ENCODE data around the gene MRPL28. TPM values are rescaled to one million over a fixed set of nuclear protein-coding genes. Genes with fewer than 3 reads are reported as not detected.
"Not testable (repeated sequence)": the region's sequence is repeated elsewhere in the genome, so short reads cannot be mapped to it uniquely, and the experiment has no call there.

MRPL28 gene
- total and polyA plus RNA-seq, 4 donors, result 35.5 to 107 (median 40.3) TPM

GRCh38 chr16:341095-341973 lies 29.0 kb downstream of the MRPL28 start:
- H3K27ac ChIP-seq (ENCODE audit: low read depth in 1 of 2, low read length in 2 of 2); intact Hi-C loops (cut with DNase I); H3K36me3 ChIP-seq (ENCODE audit: control insufficient read depth in 1 of 2, insufficient read depth in 2 of 2, low read length in 1 of 2); H3K4me3 ChIP-seq (ENCODE audit: low read length in 2 of 2); H3K9me3 ChIP-seq (ENCODE audit: control insufficient read depth, low read length); H3K4me1 ChIP-seq (ENCODE audit: control insufficient read depth in 1 of 2, insufficient read depth in 2 of 2, low read length in 2 of 2); DNase-seq; ATAC-seq (ENCODE audit: low FRiP score); H3K27me3 ChIP-seq (ENCODE audit: control insufficient read depth in 1 of 2, insufficient read depth in 2 of 2, low read length in 1 of 2): not testable (repeated sequence)
- WGBS, 2 donors, result 96% methylated on average over 42 to 46 of the region's 47 CpGs

- intact Hi-C loops (cut with DNase I), result no loop called here
These were observed 29.8 kb downstream of the MRPL28 start for GRCh38 chr16:340370-341091.

DNA sequence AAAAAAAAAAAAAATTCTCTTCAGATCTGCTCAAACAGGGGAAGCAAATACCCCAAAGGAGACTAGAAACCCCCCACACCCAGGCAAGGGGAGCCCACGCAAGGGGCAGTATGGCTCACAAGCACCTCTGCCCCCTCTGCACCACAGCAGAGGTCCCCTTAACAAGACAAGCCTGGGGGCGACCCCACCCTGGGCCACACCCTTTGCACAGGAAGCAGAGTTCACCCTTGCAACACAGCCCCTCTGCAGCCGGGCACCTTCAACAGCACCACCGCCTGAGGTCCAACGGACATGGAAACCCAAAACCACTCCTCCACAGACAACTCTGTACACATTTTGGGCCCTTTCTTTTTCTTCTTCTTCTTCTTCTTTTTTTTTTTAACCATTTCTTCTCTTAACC lies 30.7 kb downstream of the MRPL28 start:
- no peak overlapping the region for H3K4me3 ChIP-seq (ENCODE audit: low read length in 2 of 2)
- DNase-seq, result peak in 1 of 2 donors; percentile 74
- H3K9me3 ChIP-seq (ENCODE audit: control insufficient read depth, low read length), result no peaks in the 10 kb centered on the region
- H3K27me3 ChIP-seq (ENCODE audit: control insufficient read depth in 1 of 2, insufficient read depth in 2 of 2, low read length in 1 of 2), result no peaks in the 10 kb centered on the region
- no peaks in the 10 kb centered on the region for H3K36me3 ChIP-seq (ENCODE audit: control insufficient read depth in 1 of 2, insufficient read depth in 2 of 2, low read length in 1 of 2)
- ATAC-seq (ENCODE audit: low FRiP score), result no peak
- 74 to 88% methylated on average over 5 of the region's 5 CpGs for WGBS, 2 donors
- H3K4me1 ChIP-seq (ENCODE audit: control insufficient read depth in 1 of 2, insufficient read depth in 2 of 2, low read length in 2 of 2), result no peaks in the 10 kb centered on the region
- intact Hi-C loops (cut with DNase I), result loop anchor here in 1 of 2 donors (10.0 kb wide), 1 partner anchor 95 kb away; no protein-coding TSS in a partner anchor
- H3K27ac ChIP-seq (ENCODE audit: low read depth in 1 of 2, low read length in 2 of 2), result no peak overlapping the region

More at GRCh38 chr16:340370-341091, 29.8 kb downstream of the MRPL28 start:
- Histone ChIP-seq H3K4me3 (ENCODE audit: low read length in 2 of 2) (no peak overlapping the region), H3K27me3 (ENCODE audit: control insufficient read depth in 1 of 2, insufficient read depth in 2 of 2, low read length in 1 of 2) (no peaks in the 10 kb centered on the region), H3K27ac (ENCODE audit: low read depth in 1 of 2, low read length in 2 of 2) (no peak overlapping the region), H3K9me3 (ENCODE audit: control insufficient read depth, low read length) (no peaks in the 10 kb centered on the region), H3K36me3 (ENCODE audit: control insufficient read depth in 1 of 2, insufficient read depth in 2 of 2, low read length in 1 of 2) (no peaks in the 10 kb centered on the region), H3K4me1 (ENCODE audit: control insufficient read depth in 1 of 2, insufficient read depth in 2 of 2, low read length in 2 of 2) (no peaks in the 10 kb centered on the region)
- WGBS, 2 donors, result 91 to 92% methylated on average over 23 of the region's 23 CpGs
- ATAC-seq (ENCODE audit: low FRiP score) (no peak), DNase-seq (no peak)

DNA sequence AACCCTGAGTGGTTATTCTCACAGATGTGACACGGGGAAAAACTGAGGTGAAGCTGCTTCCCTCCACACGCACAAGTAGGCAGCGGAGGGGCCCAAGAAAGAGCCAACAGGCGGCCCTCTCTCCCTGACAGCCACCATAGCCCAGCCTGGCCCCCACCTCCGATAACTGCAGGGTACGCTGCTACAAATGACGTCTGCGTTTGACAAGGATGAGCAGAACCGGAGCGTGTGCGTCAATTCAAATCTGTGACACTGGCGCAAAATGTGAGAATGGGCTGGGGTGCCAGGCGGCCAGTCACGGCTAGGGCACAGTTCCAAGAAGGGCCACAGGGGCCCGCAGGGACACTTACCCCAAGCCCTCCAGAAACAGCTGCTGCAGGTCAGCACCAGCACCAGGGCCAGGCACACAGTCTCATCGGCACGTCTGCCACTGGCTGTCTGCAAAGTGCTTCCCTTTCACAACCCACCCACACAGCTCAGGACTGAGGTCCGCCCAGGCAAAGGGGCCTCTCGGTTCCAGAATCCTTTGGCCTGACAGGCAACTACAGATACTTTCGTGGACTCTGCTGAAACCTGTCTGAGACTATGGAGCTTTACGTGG lies 32.3 kb downstream of the MRPL28 start:
- H3K36me3 ChIP-seq (ENCODE audit: control insufficient read depth in 1 of 2, insufficient read depth in 2 of 2, low read length in 1 of 2), result no peaks in the 10 kb centered on the region
- intact Hi-C loops (cut with DNase I), result loop anchor here in 1 of 2 donors (10.0 kb wide), 1 partner anchor 93 kb away; no protein-coding TSS in a partner anchor
- no peaks in the 10 kb centered on the region for H3K9me3 ChIP-seq (ENCODE audit: control insufficient read depth, low read length)
- H3K27ac ChIP-seq (ENCODE audit: low read depth in 1 of 2, low read length in 2 of 2), result no peak overlapping the region
- H3K4me3 ChIP-seq (ENCODE audit: low read length in 2 of 2), result no peak overlapping the region
- H3K4me1 ChIP-seq (ENCODE audit: control insufficient read depth in 1 of 2, insufficient read depth in 2 of 2, low read length in 2 of 2), result no peaks in the 10 kb centered on the region
- WGBS, 2 donors, result 83 to 87% methylated on average over 21 of the region's 21 CpGs
- ATAC-seq (ENCODE audit: low FRiP score), result no peak
- no peaks in the 10 kb centered on the region for H3K27me3 ChIP-seq (ENCODE audit: control insufficient read depth in 1 of 2, insufficient read depth in 2 of 2, low read length in 1 of 2)
- no peak for DNase-seq

GRCh38 chr16:337437-337836 lies 32.9 kb downstream of the MRPL28 start:
- no peak for ATAC-seq (ENCODE audit: low FRiP score)
- no peaks in the 10 kb centered on the region for H3K27me3 ChIP-seq (ENCODE audit: control insufficient read depth in 1 of 2, insufficient read depth in 2 of 2, low read length in 1 of 2)
- 71 to 75% methylated on average over 10 of the region's 10 CpGs for WGBS, 2 donors
- no peak overlapping the region for H3K4me3 ChIP-seq (ENCODE audit: low read length in 2 of 2)
- intact Hi-C loops (cut with DNase I), result loop anchor here in 1 of 2 donors (10.0 kb wide), 1 partner anchor 93 kb away; no protein-coding TSS in a partner anchor
- no peak for DNase-seq
- H3K4me1 ChIP-seq (ENCODE audit: control insufficient read depth in 1 of 2, insufficient read depth in 2 of 2, low read length in 2 of 2), result no peaks in the 10 kb centered on the region
- H3K27ac ChIP-seq (ENCODE audit: low read depth in 1 of 2, low read length in 2 of 2), result no peak overlapping the region
- no peaks in the 10 kb centered on the region for H3K36me3 ChIP-seq (ENCODE audit: control insufficient read depth in 1 of 2, insufficient read depth in 2 of 2, low read length in 1 of 2)
- H3K9me3 ChIP-seq (ENCODE audit: control insufficient read depth, low read length), result no peaks in the 10 kb centered on the region

DNA sequence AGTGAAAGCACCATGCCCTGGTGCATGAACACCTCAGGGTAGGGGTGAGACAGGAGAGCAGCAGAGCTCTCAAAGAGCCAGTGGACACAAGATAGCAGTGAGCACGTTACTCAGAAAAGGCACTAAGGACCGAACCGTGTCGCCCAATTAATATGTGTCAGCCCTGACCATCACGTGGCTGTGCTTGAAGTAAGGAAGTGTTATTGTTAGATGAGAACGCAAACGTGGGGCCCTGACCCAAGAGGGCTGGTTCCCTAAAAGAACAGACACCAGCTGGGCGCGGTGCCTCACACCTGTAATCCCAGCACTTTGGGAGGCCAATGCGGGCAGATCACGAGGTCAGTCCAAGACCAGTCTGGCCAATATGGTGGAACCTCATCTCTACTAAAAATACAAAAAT lies 34.1 kb downstream of the MRPL28 start:
- Histone ChIP-seq H3K4me3 (ENCODE audit: low read length in 2 of 2) (no peak overlapping the region), H3K27ac (ENCODE audit: low read depth in 1 of 2, low read length in 2 of 2) (no peak overlapping the region), H3K27me3 (ENCODE audit: control insufficient read depth in 1 of 2, insufficient read depth in 2 of 2, low read length in 1 of 2) (no peaks in the 10 kb centered on the region), H3K36me3 (ENCODE audit: control insufficient read depth in 1 of 2, insufficient read depth in 2 of 2, low read length in 1 of 2) (no peaks in the 10 kb centered on the region), H3K4me1 (ENCODE audit: control insufficient read depth in 1 of 2, insufficient read depth in 2 of 2, low read length in 2 of 2) (no peaks in the 10 kb centered on the region), H3K9me3 (ENCODE audit: control insufficient read depth, low read length) (no peaks in the 10 kb centered on the region)
- intact Hi-C loops (cut with DNase I), result loop anchor here in 1 of 2 donors (10.0 kb wide), 1 partner anchor 91 kb away; no protein-coding TSS in a partner anchor
- ATAC-seq (ENCODE audit: low FRiP score), result no peak
- DNase-seq, result no peak
- 90 to 92% methylated on average over 11 of the region's 11 CpGs for WGBS, 2 donors

GRCh38 chr16:334861-335632 lies 35.3 kb downstream of the MRPL28 start:
- not testable (repeated sequence) for H3K36me3 ChIP-seq (ENCODE audit: control insufficient read depth in 1 of 2, insufficient read depth in 2 of 2, low read length in 1 of 2); H3K27me3 ChIP-seq (ENCODE audit: control insufficient read depth in 1 of 2, insufficient read depth in 2 of 2, low read length in 1 of 2); DNase-seq; H3K4me3 ChIP-seq (ENCODE audit: low read length in 2 of 2); H3K4me1 ChIP-seq (ENCODE audit: control insufficient read depth in 1 of 2, insufficient read depth in 2 of 2, low read length in 2 of 2); H3K27ac ChIP-seq (ENCODE audit: low read depth in 1 of 2, low read length in 2 of 2); H3K9me3 ChIP-seq (ENCODE audit: control insufficient read depth, low read length); ATAC-seq (ENCODE audit: low FRiP score)
- intact Hi-C loops (cut with DNase I), result loop anchor here in 1 of 2 donors (10.0 kb wide), 1 partner anchor 90 kb away; no protein-coding TSS in a partner anchor
- WGBS, 2 donors, result 83 to 87% methylated on average over 11 of the region's 11 CpGs
